Nephron (organoid): Measurements from ENCODE around the gene SNED1.

ENCODE experiments used
- H3K27ac Mint-ChIP-seq, 3 experiments: 2 replicates each; pipeline ENCODE4 v1.8.0; 2020; ENCODE audit warnings: mixed read lengths in 3 of 3, mild to moderate bottlenecking in 2 of 3, moderate library complexity in 1 of 3
- H3K27me3 Mint-ChIP-seq: 2 replicates; pipeline ENCODE4 v1.8.0; 2021; ENCODE audit warnings: low read depth, mild to moderate bottlenecking, moderate library complexity, mixed read lengths
- H3K36me3 Mint-ChIP-seq: 2 replicates; pipeline ENCODE4 v1.8.0; 2020; ENCODE audit warnings: low read depth, mixed read lengths
- H3K4me1 Mint-ChIP-seq: 2 replicates; pipeline ENCODE4 v1.8.0; 2020; ENCODE audit warnings: mixed read lengths
- H3K4me3 Mint-ChIP-seq, 3 experiments: 2 replicates each; pipeline ENCODE4 v1.8.0; 2020; ENCODE audit warnings: mild to moderate bottlenecking in 3 of 3, mixed read lengths in 3 of 3, moderate library complexity in 2 of 3
- H3K9me3 Mint-ChIP-seq: 2 replicates; pipeline ENCODE4 v1.8.0; 2020; ENCODE audit warnings: mixed read lengths
- CTCF ChIP-seq, 3 experiments: fragments of 200-600 bp; sonication (generic); IDR thresholded peaks; one replicate each; pipeline ENCODE4 v1.5.0; 2021; ENCODE audit warnings: antibody characterized with exemption in 3 of 3; ENCODE audit not compliant: unreplicated experiment in 3 of 3

SNED1 gene

GRCh38 chr2:240997856-240998705 lies at the start of gene SNED1:
TSS of gene SNED1 (plus strand) at chr2:240998618. CDS start at chr2:240998838, 220 bp downstream.
- H3K4me3 Mint-ChIP-seq: peak within 1 kb of the TSS; percentile 77 to 85 (median 83)
- H3K36me3 Mint-ChIP-seq: peaks cover 16% of the 10 kb centered on the region
- peaks cover 36% of the 10 kb centered on the region for H3K27me3 Mint-ChIP-seq
- H3K4me1 Mint-ChIP-seq: peaks cover 38% of the 10 kb centered on the region
- no peaks in the 10 kb centered on the region for H3K9me3 Mint-ChIP-seq
- no peak for TF ChIP-seq CTCF (IDR thresholded peaks at IDR 0.05; ENCODE audit: unreplicated experiment in 3 of 3)
- peak within 1 kb of the TSS; percentile 48 to 83 (median 57) for H3K27ac Mint-ChIP-seq

GRCh38 chr2:240948905-240949790 lies 49.3 kb upstream of the SNED1 start:
- H3K27ac Mint-ChIP-seq: no peak overlapping the region
- TF ChIP-seq CTCF (IDR thresholded peaks at IDR 0.05; ENCODE audit: unreplicated experiment in 3 of 3): no peak
- no peaks in the 10 kb centered on the region for H3K9me3 Mint-ChIP-seq
- peaks cover 12% of the 10 kb centered on the region for H3K27me3 Mint-ChIP-seq
- no peak overlapping the region for H3K4me3 Mint-ChIP-seq
- H3K4me1 Mint-ChIP-seq: peaks cover 13% of the 10 kb centered on the region
- no peaks in the 10 kb centered on the region for H3K36me3 Mint-ChIP-seq

- Mint-ChIP-seq H3K9me3 (no peaks in the 10 kb centered on the region), H3K4me1 (peaks cover 21% of the 10 kb centered on the region), H3K36me3 (no peaks in the 10 kb centered on the region), H3K27me3 (peaks cover 21% of the 10 kb centered on the region), H3K27ac (no peak overlapping the region), H3K4me3 (no peak overlapping the region)
- no peak for TF ChIP-seq CTCF (IDR thresholded peaks at IDR 0.05; ENCODE audit: unreplicated experiment in 3 of 3)
Observed at GRCh38 chr2:240949791-240950705, 48.4 kb upstream of the SNED1 start.

GRCh38 chr2:240951045-240951594 lies 47.3 kb upstream of the SNED1 start:
- Mint-ChIP-seq H3K36me3 (no peaks in the 10 kb centered on the region), H3K9me3 (no peaks in the 10 kb centered on the region), H3K27ac (no peak overlapping the region), H3K27me3 (peaks cover 23% of the 10 kb centered on the region), H3K4me1 (peaks cover 23% of the 10 kb centered on the region), H3K4me3 (no peak overlapping the region)
- TF ChIP-seq CTCF (IDR thresholded peaks at IDR 0.05; ENCODE audit: unreplicated experiment in 3 of 3): no peak

GRCh38 chr2:240952496-240953246 lies 45.7 kb upstream of the SNED1 start:
- H3K9me3 Mint-ChIP-seq: no peaks in the 10 kb centered on the region
- H3K27me3 Mint-ChIP-seq: peaks cover 22% of the 10 kb centered on the region
- TF ChIP-seq CTCF (IDR thresholded peaks at IDR 0.05; ENCODE audit: unreplicated experiment in 3 of 3): no peak
- peaks cover 30% of the 10 kb centered on the region for H3K4me1 Mint-ChIP-seq
- no peak overlapping the region for H3K4me3 Mint-ChIP-seq
- no peak overlapping the region for H3K27ac Mint-ChIP-seq
- H3K36me3 Mint-ChIP-seq: no peaks in the 10 kb centered on the region
